ENCODE data around the gene MARVELD2. TPM values are rescaled to one million over a fixed set of nuclear protein-coding genes. Genes with fewer than 3 reads are reported as not detected.
"Not testable (repeated sequence)": the region's sequence is repeated elsewhere in the genome, so short reads cannot be mapped to it uniquely, and the experiment has no call there.

MARVELD2 gene
- polyA plus RNA-seq, 6 donors from 2014 or later = 0.16 to 0.36 (median 0.32) TPM; not detected in 1

DNA sequence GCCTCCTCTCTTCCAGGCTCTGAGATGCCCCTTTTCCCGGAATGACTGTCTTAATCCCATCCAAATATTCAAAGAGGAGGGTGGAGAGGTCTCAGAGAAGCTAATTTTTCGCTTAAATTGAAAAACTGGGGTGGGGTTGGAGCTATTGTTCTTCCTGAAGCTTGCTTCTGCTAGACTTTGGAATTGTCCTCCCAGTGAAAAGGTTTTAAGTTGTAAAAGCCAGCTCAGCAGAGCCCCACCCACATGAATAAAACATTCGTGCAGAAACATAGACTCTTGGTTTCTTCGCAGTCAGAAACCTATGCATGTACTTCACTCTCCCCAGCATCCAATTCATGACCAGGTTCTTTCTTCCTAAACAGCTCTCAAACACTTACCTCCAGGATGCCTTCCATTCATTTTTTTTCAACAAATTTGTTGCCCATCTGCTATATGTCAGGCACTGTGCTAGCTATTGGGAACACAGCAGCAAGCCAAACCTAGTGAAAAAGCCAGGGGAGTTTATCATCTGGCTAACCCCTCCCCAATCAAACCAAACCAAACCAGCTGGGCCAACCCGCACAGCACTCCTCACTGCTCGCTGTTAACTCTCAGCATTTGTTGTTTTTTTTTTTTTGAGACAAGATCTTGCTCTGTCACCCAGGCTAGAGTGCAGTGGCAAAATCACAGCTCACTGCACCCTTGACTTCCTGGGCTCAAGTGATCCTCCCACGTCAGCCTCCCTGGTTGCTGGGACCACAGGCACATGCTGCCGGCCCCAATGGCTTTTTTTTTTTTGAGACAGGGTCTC, 39.7 kb downstream of the MARVELD2 start:
- ATAC-seq (ENCODE audit: low read depth in 2 of 2) (no peak), DNase-seq (no peak)
- no peak overlapping the region for H3K27ac Mint-ChIP-seq
- H3K36me3 Mint-ChIP-seq = no peaks in the 10 kb centered on the region
- peaks cover 0 to 15% (median 7%) of the 10 kb centered on the region in 7 donors for H3K9me3 Mint-ChIP-seq
- peaks cover 7 to 25% (median 8%) of the 10 kb centered on the region in 3 donors for H3K27me3 Mint-ChIP-seq
- H3K4me1 Mint-ChIP-seq = no peaks in the 10 kb centered on the region
- H3K4me3 Mint-ChIP-seq = no peak overlapping the region

DNA sequence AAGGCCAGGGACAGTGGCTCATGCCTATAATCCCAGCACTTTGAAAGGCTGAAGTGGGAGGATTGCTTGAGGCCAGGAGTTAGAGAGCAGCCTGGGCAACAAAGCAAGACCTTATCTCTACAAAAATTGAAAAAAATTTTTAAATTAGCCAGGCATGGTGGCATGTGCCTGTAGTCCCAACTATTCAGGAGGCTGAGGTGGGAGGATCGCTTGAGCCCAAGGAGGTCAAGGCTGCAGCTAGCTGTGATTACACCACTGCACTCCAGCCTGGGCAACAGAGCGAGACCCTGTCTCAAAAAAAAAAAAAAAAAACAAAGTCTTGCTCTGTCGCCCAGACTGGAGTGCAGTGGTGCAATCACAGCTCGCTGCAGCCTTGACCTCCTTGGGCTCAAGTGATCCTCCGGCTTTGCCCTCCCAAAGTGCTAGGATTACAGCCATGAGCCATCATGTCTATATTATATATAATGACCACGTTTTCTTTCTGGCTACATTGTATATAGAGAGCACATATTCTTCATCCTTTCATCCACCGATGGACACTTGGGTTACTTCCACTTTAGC, 40.6 kb downstream of the MARVELD2 start:
- not testable (repeated sequence) for H3K27ac Mint-ChIP-seq; DNase-seq; H3K4me1 Mint-ChIP-seq; H3K36me3 Mint-ChIP-seq; ATAC-seq (ENCODE audit: low read depth in 2 of 2); H3K4me3 Mint-ChIP-seq
- Mint-ChIP-seq H3K9me3 (peaks cover 0 to 15% (median 7%) of the 10 kb centered on the region in 7 donors), H3K27me3 (peaks cover 7 to 25% (median 8%) of the 10 kb centered on the region in 3 donors)

DNA sequence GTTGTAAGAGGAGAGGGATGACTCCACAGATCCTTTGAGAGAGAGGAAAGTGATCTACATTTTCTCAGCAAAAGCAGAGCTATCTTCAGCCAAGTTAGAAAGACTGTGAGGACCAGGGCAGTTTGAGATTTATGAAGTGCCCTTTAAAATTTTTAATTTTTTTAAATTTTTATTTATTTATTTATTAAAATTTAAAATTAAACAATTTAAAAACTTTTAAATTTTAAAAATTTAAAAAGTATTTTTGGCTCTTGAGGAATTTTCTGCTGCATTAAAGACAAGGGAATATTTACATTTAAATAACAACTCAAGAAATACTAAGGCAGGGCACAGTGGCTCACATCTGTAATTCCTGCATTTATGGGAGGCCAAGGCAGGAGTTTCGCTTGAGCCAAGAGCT, 47.3 kb downstream of the MARVELD2 start:
- Mint-ChIP-seq H3K9me3 (peaks cover 0 to 18% (median 3%) of the 10 kb centered on the region in 7 donors), H3K27ac (no peak overlapping the region), H3K27me3 (peaks cover 3 to 10% (median 8%) of the 10 kb centered on the region in 3 donors), H3K4me1 (no peaks in the 10 kb centered on the region), H3K4me3 (no peak overlapping the region), H3K36me3 (no peaks in the 10 kb centered on the region)
- DNase-seq (no peak), ATAC-seq (ENCODE audit: low read depth in 2 of 2) (no peak)

DNA sequence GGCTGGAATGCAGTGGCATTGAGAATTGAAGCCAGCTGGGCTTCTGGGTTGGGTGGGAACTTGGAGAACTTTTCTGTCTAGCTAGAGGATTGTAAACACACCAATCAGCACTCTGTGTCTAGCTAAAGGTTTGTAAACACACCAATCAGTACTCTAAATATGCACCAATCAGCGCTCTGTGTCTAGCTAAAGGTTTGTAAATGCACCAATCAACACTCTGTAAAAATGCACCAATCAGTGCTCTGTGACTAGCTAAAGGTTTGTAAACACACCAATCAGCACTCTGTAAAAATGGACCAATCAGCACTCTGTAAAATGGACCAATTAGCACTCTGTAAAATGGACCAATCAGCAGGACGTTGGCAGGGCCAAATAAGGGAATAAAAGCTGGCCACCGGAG, 51.5 kb downstream of the MARVELD2 start:
- H3K27ac Mint-ChIP-seq; ATAC-seq (ENCODE audit: low read depth in 2 of 2); H3K4me1 Mint-ChIP-seq; H3K36me3 Mint-ChIP-seq; H3K4me3 Mint-ChIP-seq; DNase-seq; H3K27me3 Mint-ChIP-seq: not testable (repeated sequence)
- peaks cover under 1 to 11% (median 6%) of the 10 kb centered on the region in 7 donors for H3K9me3 Mint-ChIP-seq

DNA sequence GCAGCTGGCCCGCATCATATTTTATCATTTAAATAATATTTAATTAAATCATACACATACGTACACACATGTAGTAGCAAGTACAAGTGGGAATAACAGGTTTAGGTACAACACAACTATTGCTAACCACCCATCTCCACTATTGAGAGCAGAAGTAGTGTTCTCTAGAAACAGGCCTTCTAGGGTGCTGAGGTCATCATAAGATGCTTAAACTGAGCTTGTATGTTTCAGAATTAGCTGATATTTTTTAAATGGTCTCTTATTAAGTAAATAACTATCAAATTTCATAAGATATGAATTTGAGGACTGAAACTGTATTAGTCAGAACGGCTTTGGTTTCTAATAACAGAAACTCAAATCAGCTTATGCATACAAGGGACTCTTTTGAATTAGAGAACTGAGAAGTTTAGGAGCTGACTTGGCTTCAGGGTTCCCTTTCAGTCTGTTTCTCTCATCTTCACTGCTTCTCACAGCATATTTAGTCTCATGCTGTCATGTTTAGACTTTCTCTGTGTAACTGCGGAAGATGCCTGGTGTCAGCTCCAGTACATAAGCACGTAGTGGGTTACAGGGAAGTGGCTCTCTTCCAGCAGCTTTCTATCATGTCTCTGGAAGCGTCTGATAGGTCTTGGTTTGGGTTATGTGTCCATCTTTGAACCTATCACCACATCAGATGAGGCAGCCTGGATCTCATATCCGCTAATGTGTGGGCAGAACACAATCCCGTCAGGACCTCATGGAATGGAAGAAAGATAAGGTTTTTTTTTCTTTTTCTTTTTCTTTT, 52.7 kb downstream of the MARVELD2 start:
- ATAC-seq (ENCODE audit: low read depth in 2 of 2) = no peak

DNA sequence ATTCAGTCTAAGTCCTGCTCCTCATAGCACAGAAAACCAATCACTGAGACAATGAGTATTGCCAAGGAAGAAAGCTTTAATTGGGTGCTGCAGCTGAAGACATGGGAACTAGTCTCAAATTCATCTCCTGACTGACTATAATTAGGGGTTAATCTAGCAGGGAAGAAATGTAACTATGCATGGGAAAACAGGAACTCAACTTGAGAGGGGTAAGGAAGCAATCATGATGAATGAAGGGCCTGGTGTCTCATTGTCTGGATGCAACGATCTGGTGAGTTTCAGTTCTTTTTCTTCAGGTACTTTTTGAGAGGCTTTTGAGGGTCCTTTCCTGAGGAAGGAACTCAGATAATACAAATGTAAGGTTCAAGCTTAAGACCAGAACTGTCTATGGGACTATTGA, 53.7 kb downstream of the MARVELD2 start:
- no peak for ATAC-seq (ENCODE audit: low read depth in 2 of 2)
- no peak overlapping the region for H3K4me3 Mint-ChIP-seq
- H3K4me1 Mint-ChIP-seq = peaks cover 0 to 4% (median 0%) of the 10 kb centered on the region in 3 donors
- H3K9me3 Mint-ChIP-seq = peaks cover 3 to 13% (median 11%) of the 10 kb centered on the region in 7 donors
- no peak for DNase-seq
- no peak overlapping the region for H3K27ac Mint-ChIP-seq
- H3K27me3 Mint-ChIP-seq = peaks cover 0 to 8% (median 0%) of the 10 kb centered on the region in 3 donors
- no peaks in the 10 kb centered on the region for H3K36me3 Mint-ChIP-seq

More for the DNA sequence above, 52.7 kb downstream of the MARVELD2 start:
- Mint-ChIP-seq H3K36me3 (no peaks in the 10 kb centered on the region), H3K4me3 (no peak overlapping the region), H3K4me1 (peaks cover 0 to 4% (median 0%) of the 10 kb centered on the region in 3 donors), H3K27me3 (peaks cover 0 to 8% (median 0%) of the 10 kb centered on the region in 3 donors), H3K27ac (no peak overlapping the region), H3K9me3 (peaks cover 3 to 13% (median 11%) of the 10 kb centered on the region in 7 donors)
- DNase-seq = no peak

DNA sequence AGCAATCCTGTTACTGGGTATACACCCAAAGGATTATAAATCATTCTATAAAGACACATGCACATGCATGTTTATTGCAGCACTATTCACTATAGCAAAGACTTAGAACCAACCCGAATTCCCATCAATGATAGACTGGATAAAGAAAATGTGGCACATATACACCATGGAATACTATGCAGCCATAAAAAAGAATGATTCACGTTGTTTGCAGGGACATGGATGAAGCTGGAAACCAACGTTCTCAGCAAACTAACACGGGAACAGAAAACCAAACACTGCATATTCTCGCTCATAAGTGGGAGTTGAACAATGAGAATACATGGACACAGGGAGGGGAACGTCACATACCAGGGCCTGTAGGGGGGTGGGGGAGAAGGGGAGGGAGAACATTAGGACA, 56.6 kb downstream of the MARVELD2 start:
- not testable (repeated sequence) for H3K36me3 Mint-ChIP-seq; H3K27me3 Mint-ChIP-seq; DNase-seq; H3K4me1 Mint-ChIP-seq; H3K27ac Mint-ChIP-seq; ATAC-seq (ENCODE audit: low read depth in 2 of 2); H3K4me3 Mint-ChIP-seq
- peaks cover 3 to 13% (median 7%) of the 10 kb centered on the region in 7 donors for H3K9me3 Mint-ChIP-seq

DNA sequence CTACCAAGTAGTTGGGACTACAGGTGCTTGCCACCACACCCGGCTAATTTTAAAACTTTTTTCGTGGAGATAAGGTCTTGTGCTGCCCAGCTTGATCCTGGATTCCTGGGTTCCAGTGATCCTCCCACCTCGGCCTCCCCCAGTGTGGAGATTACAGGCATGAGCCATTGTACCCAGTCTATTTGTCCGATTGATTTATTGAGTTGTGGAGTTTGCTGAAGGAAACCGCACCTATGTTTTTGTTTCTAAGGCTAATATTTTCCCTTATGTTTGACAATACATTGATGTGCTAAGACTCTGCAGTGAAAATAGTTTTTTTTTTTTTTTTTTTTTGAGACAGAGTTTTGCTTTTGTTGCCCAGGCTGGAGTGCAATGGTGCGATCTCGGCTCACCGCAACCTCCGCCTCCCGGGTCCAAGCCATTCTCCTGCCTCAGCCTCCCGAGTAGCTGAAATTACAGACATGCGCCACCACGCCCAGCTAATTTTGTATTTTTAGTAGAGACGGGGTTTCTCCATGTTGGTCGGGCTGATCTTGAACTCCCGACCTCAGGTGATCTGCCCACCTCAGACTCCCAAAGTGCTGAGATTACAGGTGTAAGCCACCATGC, 57.7 kb downstream of the MARVELD2 start:
- not testable (repeated sequence) for H3K36me3 Mint-ChIP-seq; H3K27ac Mint-ChIP-seq; ATAC-seq (ENCODE audit: low read depth in 2 of 2); H3K4me1 Mint-ChIP-seq; H3K27me3 Mint-ChIP-seq; DNase-seq
- Mint-ChIP-seq H3K9me3 (peaks cover 0 to 11% (median 7%) of the 10 kb centered on the region in 7 donors), H3K4me3 (peak overlapping the region in 2 of 8 donors; percentile 20 to 41)

DNA sequence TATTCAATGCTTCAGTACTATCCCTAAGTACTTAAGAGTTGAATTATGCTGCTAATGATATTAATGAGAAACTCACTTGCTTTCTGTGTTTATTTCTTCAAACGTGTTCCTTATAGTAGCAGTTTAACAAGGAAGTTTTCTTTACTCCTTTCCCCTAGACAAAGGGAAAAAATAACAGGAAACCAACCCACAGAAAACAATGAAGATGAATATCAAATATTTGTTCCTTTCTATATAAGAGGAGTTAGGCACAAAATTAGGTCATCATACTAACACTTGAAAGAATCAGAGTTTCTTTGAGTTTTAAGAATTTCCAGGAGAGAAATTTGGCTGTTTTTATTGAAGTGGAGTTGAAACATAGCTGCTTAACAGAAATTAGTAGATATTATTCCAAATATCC, 62.3 kb downstream of the MARVELD2 start:
- H3K9me3 Mint-ChIP-seq = peaks cover 0 to 2% (median 0%) of the 10 kb centered on the region in 7 donors
- DNase-seq = no peak
- no peak overlapping the region for H3K4me3 Mint-ChIP-seq
- no peaks in the 10 kb centered on the region for H3K27me3 Mint-ChIP-seq
- no peaks in the 10 kb centered on the region for H3K4me1 Mint-ChIP-seq
- H3K36me3 Mint-ChIP-seq = no peaks in the 10 kb centered on the region
- no peak for ATAC-seq (ENCODE audit: low read depth in 2 of 2)
- no peak overlapping the region for H3K27ac Mint-ChIP-seq

DNA sequence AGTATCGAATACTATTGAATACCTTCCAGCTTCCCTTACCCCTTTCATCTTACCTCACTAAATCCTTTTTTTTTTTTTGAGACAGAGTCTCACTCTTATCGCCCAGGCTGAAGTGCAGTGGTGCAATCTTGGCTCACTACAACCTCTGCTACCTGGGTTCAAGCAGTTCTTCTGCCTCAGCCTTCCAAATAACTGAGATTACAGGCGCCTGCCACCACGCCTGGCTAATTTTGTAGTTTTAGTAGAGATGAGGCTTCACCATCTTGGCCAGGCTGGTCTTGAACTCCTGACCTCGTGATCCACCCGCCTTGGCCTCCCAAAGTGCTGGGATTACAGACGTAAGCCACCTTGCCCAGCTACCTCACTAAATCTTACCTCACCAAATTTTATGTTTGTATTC, 63.4 kb downstream of the MARVELD2 start:
- ATAC-seq (ENCODE audit: low read depth in 2 of 2); DNase-seq; H3K4me1 Mint-ChIP-seq; H3K9me3 Mint-ChIP-seq; H3K36me3 Mint-ChIP-seq; H3K27ac Mint-ChIP-seq; H3K27me3 Mint-ChIP-seq; H3K4me3 Mint-ChIP-seq: not testable (repeated sequence)

DNA sequence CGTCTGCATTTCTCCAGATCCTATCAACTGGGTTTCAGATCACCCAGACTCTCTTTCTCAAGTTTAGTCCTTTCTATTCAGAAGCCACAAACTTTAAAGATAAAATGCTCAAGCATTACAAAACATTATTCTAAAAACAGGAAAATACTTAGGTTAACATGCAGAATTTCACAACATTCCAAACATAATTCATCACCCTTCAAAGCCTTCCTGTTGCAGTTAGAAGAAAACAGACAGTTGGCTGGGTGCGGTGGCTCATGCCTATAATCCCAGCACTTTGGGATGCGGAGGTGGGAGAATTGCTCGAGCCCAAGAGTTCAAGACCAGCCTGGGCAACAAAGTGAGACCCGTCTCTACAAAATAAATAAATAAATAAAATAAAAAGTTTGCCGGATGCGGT, 70.0 kb downstream of the MARVELD2 start:
- Mint-ChIP-seq H3K36me3 (no peaks in the 10 kb centered on the region), H3K27me3 (peaks cover 14 to 21% (median 16%) of the 10 kb centered on the region in 3 donors), H3K9me3 (peaks cover 0 to 2% (median 0%) of the 10 kb centered on the region in 7 donors), H3K4me1 (peaks cover 0 to 5% (median 0%) of the 10 kb centered on the region in 3 donors), H3K27ac (no peak overlapping the region), H3K4me3 (no peak overlapping the region)
- ATAC-seq (ENCODE audit: low read depth in 2 of 2) = no peak
- DNase-seq = no peak

DNA sequence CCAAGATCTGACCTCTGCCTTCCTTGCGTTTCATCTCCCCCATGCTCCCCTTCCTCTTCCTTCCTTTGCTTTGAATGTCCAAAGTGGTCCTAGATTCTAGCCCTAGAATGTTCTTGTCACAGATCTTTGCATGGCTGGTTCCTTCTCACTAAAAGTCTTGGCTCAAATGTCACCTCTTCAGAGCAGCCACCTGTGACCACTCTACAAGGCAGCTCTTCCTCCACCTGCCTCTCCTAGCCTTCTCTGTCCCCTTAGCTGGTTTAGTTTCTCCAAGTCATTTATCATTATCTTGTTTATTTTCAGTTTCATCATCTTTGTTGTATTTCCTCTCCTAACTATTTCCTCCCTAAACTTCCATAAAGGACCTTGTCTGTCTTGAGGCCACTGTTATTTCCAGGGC, 70.6 kb downstream of the MARVELD2 start:
- Mint-ChIP-seq H3K36me3 (no peaks in the 10 kb centered on the region), H3K27ac (peak overlapping the region in 1 of 6 donors; percentile 0), H3K9me3 (peaks cover 0 to 2% (median 0%) of the 10 kb centered on the region in 7 donors), H3K27me3 (peaks cover 15 to 21% (median 18%) of the 10 kb centered on the region in 3 donors), H3K4me3 (no peak overlapping the region), H3K4me1 (peaks cover 0 to 5% (median 0%) of the 10 kb centered on the region in 3 donors)
- DNase-seq (no peak), ATAC-seq (ENCODE audit: low read depth in 2 of 2) (no peak)

DNA sequence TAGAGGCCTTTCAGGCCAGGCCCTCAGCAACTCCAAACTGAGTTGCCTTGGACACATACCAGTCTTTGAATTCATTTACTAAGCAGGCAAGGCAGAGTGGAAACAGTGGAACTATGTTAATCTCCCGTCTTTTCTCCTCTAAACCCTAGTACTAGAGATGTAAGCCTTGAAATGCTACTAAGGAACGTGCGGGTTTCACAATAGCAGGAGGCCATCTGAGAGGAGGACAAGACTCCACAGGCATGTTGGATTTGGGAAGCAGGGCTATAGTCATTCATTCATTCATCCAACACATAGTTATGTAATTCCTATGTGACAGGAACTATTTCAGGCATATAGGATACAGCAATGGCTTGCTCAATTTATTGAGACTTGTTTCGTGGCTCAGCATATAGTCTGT, 74.3 kb downstream of the MARVELD2 start:
- H3K4me1 Mint-ChIP-seq = peaks cover 0 to 17% (median 16%) of the 10 kb centered on the region in 3 donors
- no peak overlapping the region for H3K4me3 Mint-ChIP-seq
- no peak for ATAC-seq (ENCODE audit: low read depth in 2 of 2)
- DNase-seq = no peak
- H3K27me3 Mint-ChIP-seq = peaks cover 20 to 49% (median 45%) of the 10 kb centered on the region in 3 donors
- H3K27ac Mint-ChIP-seq = peak overlapping the region in 1 of 6 donors; percentile 25
- H3K36me3 Mint-ChIP-seq = no peaks in the 10 kb centered on the region
- no peaks in the 10 kb centered on the region for H3K9me3 Mint-ChIP-seq
